Left kidney (tissue), 2 donors: Measurements from ENCODE around the gene ITGA3. TPM values are rescaled to one million over a fixed set of nuclear protein-coding genes. Genes with fewer than 3 reads are reported as not detected.
"Not testable (repeated sequence)": the region's sequence is repeated elsewhere in the genome, so short reads cannot be mapped to it uniquely, and the experiment has no call there.

Experiments
- DNase-seq: peaks from one replicate; pipeline ENCODE4 v3.0.0-alpha.2; 2013
- polyA plus RNA-seq: library from polyadenylated mRNA; unstranded; fragments of 120-200 nt; gene quantifications from one replicate; pipeline ENCODE4 v1.2.1, GENCODE V29; 2013; ENCODE audit not compliant: insufficient read length

The ITGA3 gene
- polyA plus RNA-seq, 1 donor: 97.3 TPM

DNA sequence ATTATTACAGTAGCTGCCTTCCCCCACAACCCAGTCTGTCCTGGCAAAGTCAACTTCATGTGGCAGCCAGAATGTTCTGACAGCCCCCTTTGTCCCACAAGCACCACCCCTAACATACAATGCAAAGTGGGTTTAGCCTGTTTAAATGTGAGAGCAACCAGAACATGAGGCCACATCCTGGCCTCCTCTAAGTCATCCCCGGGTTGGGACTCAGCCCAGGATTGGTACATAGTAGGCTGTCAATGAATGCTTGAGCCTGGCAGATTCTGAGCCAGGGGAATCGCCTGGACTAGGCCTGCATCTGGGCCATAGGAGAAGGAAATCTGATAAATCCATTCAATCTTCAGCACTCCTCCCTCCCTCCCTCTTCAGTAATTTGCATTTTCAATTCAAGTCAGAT lies 4.3 kb upstream of the ITGA3 start:
- no peak for DNase-seq

DNA sequence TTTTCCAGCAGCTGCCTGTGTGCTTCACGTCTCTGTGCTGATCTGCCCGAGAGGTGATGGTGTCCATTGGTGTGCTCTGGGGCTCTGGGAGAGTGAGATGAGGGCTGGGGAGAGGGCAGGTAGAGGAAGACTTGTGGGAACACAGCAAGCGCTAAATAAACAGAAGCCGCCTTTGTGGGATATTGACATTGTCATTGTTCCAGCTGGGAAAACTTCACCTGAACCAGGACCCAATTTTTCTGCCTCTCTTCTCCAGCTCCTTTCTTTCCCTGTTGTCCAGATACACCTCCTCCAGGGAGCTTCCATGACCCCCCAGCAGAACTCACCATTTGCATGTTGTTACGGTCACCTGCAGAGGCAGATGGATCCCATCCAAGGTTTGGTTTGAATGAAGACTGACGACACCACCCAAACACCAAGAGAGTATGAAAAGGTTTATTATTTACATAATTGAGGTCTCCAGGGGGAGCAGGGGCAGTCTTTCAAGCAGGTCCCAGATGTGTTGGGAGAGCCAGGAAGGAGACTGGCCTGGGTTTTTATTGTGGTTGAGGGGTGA lies 3.6 kb upstream of the ITGA3 start:
- DNase-seq: no peak

DNA sequence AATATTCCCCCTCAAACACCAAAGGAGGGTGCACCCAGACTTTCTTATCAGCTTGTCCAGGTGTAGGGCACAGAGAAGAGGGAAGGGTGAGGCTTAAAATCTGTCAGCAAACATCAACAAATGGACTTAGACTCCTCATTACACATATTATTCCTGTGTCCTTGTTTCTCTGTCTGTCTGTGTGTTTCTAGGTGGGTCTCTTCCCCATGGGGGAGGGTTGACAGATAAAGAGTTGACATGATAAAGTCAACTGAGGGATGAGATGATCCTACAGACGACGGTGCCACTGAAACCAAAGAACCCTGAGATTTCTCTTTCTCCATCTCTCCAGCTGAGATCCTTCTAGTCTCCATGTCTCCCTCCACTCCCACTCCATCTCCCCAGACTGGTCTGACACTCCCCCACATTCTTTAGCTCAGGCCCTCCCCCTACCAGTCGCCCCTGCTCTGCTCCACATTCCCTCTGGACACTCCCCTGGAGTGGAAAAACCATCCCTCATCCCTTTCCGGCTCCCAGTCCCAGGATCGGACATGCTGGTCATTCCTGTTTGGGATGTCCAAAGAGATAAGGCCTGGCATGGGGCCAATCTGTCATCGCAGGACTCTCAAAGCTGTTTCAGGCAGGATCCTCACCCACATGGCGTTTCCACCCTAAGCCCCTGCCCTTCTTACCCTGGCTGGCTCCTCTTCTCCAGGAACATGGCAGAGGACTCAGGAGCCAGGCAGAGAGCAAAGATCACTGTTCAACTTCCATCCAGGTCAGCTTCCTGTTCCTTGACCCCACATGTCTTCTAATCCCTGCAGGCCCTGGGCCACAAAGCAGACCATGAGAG lies 2.9 kb upstream of the ITGA3 start:
- DNase-seq: peak; percentile 86

DNA sequence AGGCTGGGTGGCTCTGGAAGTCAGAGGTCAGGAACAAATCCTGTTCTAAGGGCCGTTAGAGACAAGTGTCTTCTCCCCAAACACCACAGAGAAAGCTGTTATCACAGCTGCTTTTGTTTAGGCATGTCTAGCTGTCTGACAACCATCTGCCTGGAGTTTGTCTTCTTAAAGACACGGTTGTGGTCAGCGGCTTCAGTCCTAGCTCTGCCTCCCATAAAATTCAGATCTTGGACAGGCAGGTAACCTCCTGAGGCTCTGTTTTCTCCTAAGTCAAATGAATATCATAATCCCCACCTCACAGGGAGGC lies 2.3 kb upstream of the ITGA3 start:
- peak; percentile 45 for DNase-seq

DNA sequence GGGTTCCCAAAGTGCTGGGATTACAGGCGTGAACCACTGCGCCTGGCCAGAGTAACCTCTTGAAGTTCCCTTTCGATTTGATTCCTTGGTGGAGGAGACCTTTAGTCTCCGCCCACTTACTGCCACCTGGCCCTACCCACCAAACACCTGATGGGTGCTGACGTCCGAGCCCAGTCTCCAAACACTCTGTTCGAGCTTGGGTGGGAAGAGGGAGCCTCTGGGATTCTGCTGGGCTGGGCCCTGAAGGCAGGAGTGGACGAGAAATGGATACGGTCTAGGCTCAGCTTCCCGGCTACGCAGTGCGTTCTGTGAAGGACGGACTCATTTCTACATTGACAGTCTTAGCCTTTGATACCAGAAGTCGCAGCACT lies 870 bp upstream of the ITGA3 start:
- DNase-seq: peak; percentile 42

DNA sequence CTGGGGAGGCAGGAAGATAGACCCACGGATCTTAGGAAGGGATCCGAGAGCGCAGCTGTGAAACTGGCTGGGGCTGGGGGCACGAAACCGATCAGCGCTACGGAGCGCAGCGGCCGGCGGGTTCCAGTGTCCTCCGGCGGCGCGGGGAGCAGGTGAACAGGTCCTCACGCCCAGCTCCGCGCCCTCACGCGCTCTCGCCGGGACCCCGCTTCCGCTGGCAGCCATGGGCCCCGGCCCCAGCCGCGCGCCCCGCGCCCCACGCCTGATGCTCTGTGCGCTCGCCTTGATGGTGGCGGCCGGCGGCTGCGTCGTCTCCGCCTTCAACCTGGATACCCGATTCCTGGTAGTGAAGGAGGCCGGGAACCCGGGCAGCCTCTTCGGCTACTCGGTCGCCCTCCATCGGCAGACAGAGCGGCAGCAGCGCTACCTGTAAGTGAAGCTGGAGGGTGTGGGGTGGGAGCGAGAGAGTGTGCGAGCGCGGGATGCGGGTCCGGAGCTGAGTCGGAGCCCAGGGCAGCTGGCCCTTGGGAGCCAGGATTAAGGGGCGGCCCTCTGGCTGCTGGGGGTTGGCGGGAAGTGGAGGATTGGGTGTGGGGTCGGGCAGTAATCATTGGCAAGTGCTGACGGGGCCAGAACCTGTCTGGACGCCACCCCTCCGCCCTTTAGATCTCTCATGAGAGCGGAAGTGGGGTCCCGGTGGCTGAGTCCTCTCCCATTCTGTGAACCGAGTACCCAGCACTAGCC lies 479 bp downstream of the ITGA3 start:
- DNase-seq: peak; percentile 65

DNA sequence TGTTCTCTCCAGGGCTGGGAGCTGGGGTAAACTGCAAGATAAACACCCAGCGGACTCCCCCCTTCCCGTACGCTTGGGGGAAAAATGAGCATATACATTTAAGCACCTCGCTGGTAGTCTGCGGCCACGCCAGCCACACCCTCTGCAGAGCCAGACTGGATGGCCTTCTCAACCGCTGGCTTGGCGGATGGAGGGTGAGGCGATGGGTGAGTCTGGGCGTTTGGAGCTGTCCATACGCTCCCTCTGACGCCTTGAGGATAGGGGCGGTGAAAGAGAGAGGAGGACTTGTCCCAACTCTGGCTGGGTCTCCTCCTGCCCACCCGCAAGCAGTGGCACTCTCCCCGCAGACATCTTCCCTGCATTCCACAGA lies 1.0 kb downstream of the ITGA3 start:
- no peak for DNase-seq

DNA sequence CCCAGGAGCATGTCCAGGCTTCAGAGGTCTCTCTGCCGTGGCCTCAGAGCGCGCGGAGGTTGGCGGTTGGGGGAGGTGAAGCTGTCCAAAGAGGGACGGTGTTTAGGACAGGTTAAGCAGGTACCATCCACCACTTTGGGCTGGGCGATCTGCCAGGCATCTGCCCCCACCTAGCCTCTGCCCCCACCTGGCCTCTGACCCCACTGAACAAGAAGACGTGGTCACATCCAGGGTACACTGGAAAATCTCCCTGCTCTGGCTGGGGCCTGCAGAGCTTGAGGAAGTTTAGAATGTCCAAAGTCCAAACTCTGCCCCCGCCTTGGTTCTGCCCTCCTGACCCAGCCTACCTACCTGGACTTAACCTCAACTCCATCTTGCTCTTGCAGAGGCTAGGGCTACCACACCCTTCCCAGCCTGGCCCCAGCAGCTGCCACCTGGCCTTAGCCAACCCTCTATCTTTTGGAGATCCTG lies 1.6 kb downstream of the ITGA3 start:
- DNase-seq: no peak

DNA sequence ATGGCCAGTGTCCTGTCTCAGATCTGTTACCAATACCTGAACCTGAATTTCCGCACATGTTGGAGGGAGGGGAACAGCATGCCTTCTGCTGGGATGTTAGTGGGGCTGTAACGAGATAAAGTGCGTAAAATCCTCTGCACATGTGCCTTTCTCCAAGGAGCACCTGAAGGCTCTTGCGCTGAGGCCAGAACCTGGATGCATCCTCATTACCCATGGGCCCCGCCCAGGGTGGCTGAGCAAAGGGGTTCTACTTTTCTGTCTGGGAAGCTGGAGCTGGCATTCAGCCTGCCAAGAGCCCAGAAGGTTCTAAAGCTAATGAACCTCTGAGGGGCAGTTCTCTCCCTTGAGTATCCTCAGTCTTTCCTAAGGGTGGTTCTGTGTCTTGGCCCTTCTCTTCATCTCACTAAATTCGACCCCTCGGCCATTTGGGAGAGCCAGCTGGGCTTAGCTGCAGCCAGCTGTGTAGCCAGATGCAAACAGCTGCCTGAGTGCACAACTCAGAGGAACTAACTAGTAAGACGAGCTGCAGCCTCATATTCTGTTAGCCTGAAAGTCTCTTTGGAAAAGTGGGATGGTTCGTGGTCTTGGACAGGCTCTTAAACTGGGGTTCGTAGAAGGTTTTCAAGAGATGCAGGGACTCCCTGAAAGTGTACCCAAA lies 2.5 kb downstream of the ITGA3 start:
- DNase-seq: peak; percentile 51

DNA sequence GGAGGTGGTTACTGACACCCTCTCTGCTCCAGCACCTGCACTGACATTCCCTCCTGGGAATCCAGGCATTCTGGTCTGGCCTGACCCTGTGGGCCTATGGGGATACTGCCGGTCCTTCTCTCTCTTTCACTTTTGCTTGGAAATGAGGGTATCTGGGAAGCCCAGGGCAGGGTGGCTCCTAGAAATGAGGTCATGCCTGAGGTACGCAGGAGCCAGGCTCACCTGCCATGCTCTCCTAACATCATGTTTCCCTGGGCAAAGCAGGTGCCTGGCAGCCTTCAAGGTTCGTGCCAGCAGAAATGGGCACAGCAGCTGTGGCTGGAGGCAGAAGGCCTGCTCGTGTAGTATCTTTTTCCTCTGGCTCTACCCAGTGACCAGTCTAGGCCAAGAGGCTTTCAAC lies 3.3 kb downstream of the ITGA3 start:
- DNase-seq: no peak

DNA sequence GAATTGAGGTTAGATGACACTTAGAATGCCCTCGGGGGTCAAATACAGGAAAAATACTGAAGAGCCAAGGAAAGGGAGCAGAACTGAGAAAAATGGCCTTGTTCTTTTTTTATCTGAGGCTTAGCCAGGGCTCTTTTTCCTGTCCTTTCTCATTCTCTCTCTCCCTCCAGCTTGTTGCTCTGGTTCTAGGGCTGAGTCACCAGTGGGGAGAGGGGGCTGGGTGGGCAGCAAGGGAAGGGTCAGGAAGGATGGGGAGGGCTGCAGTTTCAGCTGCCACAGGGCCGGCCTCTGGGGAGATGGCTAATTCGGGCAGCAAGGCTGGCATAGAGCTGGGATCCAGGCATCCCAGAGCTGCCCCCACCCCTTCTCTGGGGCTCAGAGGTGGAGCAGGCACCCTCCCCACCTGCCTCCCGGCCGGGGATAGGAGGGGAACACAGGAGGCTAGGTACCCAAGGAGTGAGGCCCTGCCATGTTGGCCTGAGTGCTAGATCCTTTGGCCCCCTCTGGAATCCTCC lies 3.9 kb downstream of the ITGA3 start:
- DNase-seq: no peak

DNA sequence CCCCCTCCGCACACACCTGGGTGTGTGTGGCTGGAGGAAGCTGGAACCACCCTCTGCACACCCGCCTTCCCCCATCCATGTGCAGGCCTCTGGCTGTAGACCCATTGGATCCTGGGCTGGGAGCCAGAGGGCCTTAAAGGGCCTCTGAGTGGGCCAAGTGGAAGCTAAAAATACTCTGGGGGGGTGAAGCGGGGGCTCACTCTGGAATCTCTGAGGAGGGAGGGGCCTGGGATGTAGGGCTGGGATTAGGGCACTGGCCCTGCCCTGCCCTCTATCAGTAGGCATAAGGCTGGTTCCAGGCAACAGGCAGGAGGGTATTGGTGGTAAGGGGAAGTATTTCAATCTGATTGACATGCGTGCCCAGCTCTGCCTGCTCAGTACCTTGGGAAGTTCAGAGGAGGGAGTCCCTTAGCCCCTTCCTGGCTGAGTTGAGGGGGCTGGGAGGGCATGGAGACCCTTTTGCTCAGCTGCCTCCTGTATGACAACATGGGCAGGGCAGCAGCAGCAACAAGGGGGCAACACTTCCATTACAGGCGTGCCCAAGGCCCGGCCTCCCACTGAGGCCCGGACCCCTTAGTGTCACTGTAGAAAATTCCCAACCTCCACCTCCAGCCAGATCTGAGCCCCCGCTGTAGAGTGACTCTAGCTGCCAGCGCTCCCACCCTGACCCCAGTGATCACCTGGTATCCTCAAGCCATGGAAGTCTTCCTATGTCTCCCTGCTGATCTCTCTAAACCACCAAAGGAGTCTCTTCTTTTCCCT lies 5.2 kb downstream of the ITGA3 start:
- peak; percentile 50 for DNase-seq

DNA sequence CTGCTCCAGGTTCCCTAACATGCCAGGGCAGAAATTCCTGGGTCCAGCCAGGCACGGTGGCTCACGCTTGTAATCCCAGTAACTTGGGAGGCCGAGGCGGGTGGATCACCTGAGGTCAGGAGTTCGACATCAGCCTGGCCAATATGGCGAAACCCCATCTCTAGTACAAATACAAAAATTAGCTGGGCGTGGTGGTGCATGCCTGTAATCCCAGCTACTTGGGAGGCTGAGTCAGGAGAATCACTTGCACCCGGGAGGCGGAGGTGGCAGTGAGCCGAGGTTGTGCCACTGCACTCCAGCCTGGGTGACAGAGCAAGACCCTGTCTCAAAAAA lies 5.8 kb downstream of the ITGA3 start:
- DNase-seq: not testable (repeated sequence)

DNA sequence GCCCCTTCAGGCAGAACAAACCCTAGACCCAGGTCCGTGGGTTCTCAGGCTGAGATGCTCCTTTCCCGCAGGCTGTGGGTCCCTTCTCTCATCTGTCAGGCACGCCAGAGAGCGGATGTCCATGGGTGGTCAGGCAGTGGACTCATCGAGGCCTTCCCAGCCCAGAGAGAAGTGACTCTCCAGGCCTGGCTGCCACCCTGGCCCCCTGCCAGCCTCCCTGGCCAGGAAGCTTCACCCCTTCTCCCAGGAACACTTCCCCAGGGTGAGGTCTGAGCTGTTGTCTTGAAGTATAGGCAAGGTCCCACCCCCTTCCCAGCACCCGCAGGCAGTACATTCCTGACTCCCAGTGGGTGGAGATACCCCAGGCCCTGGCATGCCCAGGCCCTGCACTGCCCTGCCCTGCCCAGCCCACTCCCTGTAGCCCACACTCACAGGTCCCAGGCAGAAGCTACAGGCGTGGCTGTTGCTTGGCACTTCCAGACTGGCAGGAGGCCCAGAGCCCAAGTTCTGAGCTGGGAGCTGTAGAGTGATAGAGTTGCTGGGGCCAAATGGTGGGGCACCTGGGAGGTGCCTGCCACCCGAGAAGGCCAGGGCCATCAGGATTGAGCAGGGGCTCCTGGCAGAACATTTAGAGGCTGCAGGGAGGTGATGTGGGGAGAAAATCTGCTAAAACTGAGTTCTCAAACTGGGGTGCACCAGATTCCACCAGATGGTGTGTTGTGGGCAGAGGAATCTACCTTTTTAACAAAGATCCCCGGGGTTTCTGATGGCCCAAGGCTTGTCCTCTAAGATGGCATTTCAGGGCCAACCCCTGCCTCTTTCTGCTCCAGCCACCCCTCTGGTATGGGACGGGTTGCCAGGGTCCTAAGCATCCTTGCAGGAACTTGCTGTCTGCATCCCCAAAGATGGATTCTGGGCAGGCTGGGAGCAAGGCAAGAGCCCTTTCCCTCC lies 6.7 kb downstream of the ITGA3 start:
- DNase-seq: no peak

DNA sequence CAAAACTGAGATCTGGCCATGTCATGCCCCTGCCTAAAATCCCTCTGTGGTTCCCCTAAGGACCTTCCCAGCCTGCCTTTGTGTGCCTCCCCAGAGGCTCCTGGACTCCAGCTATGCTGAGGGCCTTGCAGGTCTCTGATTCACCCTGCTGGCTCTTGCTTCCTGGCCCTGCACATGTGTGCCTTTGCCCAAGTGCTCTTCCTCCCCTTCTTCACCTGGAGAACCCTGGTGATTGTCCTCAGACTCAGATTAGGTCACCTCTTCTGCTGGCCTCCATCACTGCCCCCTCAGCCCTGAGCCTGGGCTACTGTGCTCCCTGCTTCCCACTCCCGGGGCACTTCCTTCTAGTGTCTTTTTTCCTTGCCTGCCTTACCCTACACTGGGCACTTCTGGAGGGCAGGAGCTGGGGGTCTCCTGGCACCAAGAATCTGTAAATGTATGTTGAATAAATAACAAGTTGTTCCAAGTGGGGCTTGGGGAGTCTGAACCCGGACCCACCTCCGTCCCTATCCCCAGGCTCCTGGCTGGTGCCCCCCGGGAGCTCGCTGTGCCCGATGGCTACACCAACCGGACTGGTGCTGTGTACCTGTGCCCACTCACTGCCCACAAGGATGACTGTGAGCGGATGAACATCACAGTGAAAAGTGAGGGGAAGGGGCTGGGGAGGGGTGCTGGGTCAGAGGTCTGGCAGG lies 7.8 kb downstream of the ITGA3 start:
- no peak for DNase-seq

DNA sequence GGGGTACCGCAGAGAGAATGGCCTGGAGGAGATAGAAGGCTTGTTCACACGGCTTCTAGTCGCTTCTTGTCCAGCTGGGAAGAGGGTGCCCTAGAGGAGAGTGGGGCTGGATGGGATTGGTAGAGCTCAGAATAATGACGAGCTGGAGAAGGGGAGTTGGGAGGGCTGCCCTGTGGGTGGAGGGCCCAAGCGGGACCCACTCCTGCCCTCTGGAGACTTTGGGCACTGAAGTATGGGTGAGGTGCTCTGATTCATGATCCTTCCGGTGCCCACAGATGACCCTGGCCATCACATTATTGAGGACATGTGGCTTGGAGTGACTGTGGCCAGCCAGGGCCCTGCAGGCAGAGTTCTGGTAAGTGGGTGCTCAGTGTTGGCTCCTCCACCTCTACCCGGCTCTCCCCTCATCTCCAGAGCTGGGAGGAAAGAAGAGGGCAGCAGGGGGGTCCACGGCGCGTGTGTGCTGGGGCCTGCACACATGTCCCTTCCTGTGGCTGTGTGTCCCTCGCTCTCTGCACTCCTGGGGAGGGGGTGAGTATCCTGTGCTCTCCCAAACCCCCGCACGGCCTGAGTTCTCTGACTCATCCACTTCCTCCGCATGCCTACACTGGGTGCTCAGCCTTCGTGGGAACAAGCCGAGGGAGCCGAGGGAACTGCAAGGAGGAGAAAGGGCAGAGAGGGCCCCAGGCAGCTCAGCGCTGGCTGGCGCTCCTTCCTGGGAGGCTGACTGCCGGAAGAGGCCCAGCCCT lies 8.5 kb downstream of the ITGA3 start:
- DNase-seq: no peak

DNA sequence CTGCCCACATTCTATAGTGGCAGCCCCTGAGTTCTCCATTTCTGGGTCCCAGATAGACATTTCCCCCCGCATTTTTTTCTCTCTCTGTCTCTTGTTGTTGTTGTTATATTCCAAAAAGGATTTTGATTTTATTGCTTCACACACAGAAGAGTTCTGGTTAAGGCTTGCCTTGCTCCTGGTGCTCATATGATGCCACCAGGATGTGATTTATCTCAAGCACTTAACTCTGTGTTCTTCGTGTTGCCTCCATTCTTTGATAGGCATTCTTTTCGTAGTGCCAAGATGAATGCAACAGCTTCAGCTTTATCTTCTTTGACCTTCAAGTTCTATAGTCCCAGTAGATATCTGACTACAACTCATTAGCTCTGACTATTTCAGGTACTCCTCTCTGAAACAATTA lies 9.1 kb downstream of the ITGA3 start:
- DNase-seq: no peak

DNA sequence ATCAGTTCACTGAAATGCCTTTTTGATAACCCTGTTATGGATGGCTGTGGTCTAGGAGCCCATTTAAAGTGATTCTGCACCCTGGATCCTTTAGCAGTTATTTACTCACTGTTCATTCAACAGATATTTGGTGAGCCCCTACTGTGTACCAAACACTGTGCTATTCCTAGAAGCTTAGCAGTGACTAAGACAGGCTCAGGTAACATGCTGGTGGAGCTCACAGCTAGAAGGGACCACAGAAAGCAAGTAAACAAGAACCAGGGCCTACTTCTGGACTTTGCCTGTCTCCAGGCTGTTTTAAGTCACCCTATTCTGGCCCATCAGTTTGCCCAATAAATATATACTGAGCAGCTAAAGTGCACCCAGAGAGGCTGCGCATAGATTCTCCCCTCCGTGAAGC lies 11.1 kb downstream of the ITGA3 start:
- no peak for DNase-seq

DNA sequence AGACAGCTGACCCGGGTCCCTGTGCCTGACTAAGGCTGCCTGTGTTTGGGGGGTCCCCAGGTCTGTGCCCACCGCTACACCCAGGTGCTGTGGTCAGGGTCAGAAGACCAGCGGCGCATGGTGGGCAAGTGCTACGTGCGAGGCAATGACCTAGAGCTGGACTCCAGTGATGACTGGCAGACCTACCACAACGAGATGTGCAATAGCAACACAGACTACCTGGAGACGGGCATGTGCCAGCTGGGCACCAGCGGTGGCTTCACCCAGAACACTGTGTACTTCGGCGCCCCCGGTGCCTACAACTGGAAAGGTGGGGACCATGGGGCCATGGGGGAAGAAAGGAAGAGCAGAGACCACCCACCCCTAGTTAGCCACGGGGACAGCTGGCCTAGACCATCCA lies 12.1 kb downstream of the ITGA3 start:
- DNase-seq: no peak
